ENCODE measurements around the gene RAB25.

GRCh38 chr1:156079762-156080161, 18.8 kb downstream of the RAB25 start:
- TF ChIP-seq, protein P1, sequence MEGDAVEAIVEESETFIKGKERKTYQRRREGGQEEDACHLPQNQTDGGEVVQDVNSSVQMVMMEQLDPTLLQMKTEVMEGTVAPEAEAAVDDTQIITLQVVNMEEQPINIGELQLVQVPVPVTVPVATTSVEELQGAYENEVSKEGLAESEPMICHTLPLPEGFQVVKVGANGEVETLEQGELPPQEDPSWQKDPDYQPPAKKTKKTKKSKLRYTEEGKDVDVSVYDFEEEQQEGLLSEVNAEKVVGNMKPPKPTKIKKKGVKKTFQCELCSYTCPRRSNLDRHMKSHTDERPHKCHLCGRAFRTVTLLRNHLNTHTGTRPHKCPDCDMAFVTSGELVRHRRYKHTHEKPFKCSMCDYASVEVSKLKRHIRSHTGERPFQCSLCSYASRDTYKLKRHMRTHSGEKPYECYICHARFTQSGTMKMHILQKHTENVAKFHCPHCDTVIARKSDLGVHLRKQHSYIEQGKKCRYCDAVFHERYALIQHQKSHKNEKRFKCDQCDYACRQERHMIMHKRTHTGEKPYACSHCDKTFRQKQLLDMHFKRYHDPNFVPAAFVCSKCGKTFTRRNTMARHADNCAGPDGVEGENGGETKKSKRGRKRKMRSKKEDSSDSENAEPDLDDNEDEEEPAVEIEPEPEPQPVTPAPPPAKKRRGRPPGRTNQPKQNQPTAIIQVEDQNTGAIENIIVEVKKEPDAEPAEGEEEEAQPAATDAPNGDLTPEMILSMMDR (conservative IDR thresholded peaks at IDR 0.05), result no peak
- no peak for TF ChIP-seq ZFX (IDR thresholded peaks at IDR 0.05)

Measured in C4-2B (cell line).